Measurements from ENCODE around the gene TOB1. TPM values are rescaled to one million over a fixed set of nuclear protein-coding genes. Genes with fewer than 3 reads are reported as not detected.
A peak's percentile ranks its signal among the peaks of the same experiment; 100 is the strongest.

TOB1 gene
- total RNA-seq, 1 experiment from 2014 or later: 86.0 TPM

GRCh38 chr17:50853015-50853615, 13.0 kb downstream of the TOB1 start:
- no peak overlapping the region for H3K27ac ChIP-seq (ENCODE audit: low read depth, low read length)
- H2AFZ ChIP-seq (ENCODE audit: low read depth, low read length, poor library complexity, severe bottlenecking): peak overlapping the region; percentile 24
- CTCF ChIA-PET: interaction anchor here (0.7 to 4.4 kb wide), 17 partner anchors 10 to 364 kb away, joined by 3 to 85 read pairs (median 5); partner anchors contain the start of genes NME1 and TOB1
- POLR2A ChIA-PET: interaction anchor here (0.8 to 3.5 kb wide), 7 partner anchors 8 to 300 kb away, joined by 3 to 72 read pairs (median 5); partner anchors contain the start of genes NME1 and TOB1
- no peak overlapping the region for H3K4me2 ChIP-seq (ENCODE audit: low read length)
- intact Hi-C loops (cut with micrococcal nuclease): loop anchor here (2.0 to 5.0 kb wide), 2 partner anchors 204 to 299 kb away; partner anchors contain the start of gene NME1
- H3K36me3 ChIP-seq (ENCODE audit: control insufficient read depth in 1 of 2, insufficient read depth in 2 of 2, low read length in 2 of 2): no peaks in the 10 kb centered on the region
- H3K79me2 ChIP-seq (ENCODE audit: insufficient read depth, low read length): no peaks in the 10 kb centered on the region
- H3K27me3 ChIP-seq (ENCODE audit: insufficient read depth, low read length): no peaks in the 10 kb centered on the region
- H3K9me2 ChIP-seq (ENCODE audit: insufficient read depth): no peaks in the 10 kb centered on the region
- DNase-seq (ENCODE audit: low read depth, low spot score) (no peak), ATAC-seq (no peak)
- no TSS peak for BruUV-seq (replicated peaks)
- RAD21 ChIA-PET (ENCODE audit: low non-redundant PET in 1 of 2, low total read pairs in 2 of 2, uncharacterized antibody in 2 of 2, unreplicated experiment in 2 of 2): interaction anchor here (0.5 to 2.4 kb wide), 10 partner anchors 10 to 300 kb away, joined by 3 to 11 read pairs (median 4); partner anchors contain the start of gene NME1 (in 1 of the 2)
- no peak overlapping the region for H3K9ac ChIP-seq (ENCODE audit: low read length)
- no peak for TF ChIP-seq POLR2A (IDR thresholded peaks at IDR 0.05; ENCODE audit: borderline replicate concordance, extremely low read depth, insufficient read depth, insufficient read length)
- peaks cover 5 to 11% of the 10 kb centered on the region in 2 experiments for H3K4me1 ChIP-seq (ENCODE audit: control insufficient read depth in 1 of 2, insufficient read depth in 2 of 2, low read length in 2 of 2)
- no peak overlapping the region for H3K4me3 ChIP-seq (replicated peaks in 1 of 2; ENCODE audit: low read depth in 1 of 2, low read length in 2 of 2)
- H3K9me3 ChIP-seq (ENCODE audit: control insufficient read depth in 1 of 2, insufficient read depth in 1 of 2, low read depth in 1 of 2, low read length in 2 of 2): no peaks in the 10 kb centered on the region
- no peaks in the 10 kb centered on the region for H4K20me1 ChIP-seq (ENCODE audit: insufficient read depth)

GRCh38 chr17:50850640-50851039, 15.5 kb downstream of the TOB1 start:
- no peak for TF ChIP-seq CEBPB (IDR thresholded peaks at IDR 0.05; ENCODE audit: low read depth)
- no peak for TF ChIP-seq REST (IDR thresholded peaks at IDR 0.05; ENCODE audit: low read depth)
- no peak for TF ChIP-seq YY1 (IDR thresholded peaks at IDR 0.05; ENCODE audit: extremely low read depth, insufficient replicate concordance, low read depth, low read length)
- H3K9me2 ChIP-seq (ENCODE audit: insufficient read depth): no peaks in the 10 kb centered on the region
- no peak overlapping the region for H3K4me3 ChIP-seq (replicated peaks in 1 of 2; ENCODE audit: low read depth in 1 of 2, low read length in 2 of 2)
- no peak overlapping the region for H3K27ac ChIP-seq (ENCODE audit: low read depth, low read length)
- peaks cover 5 to 15% of the 10 kb centered on the region in 2 experiments for H3K4me1 ChIP-seq (ENCODE audit: control insufficient read depth in 1 of 2, insufficient read depth in 2 of 2, low read length in 2 of 2)
- ATAC-seq: no peak
- no peaks in the 10 kb centered on the region for H4K20me1 ChIP-seq (ENCODE audit: insufficient read depth)
- no peak overlapping the region for H2AFZ ChIP-seq (ENCODE audit: low read depth, low read length, poor library complexity, severe bottlenecking)
- intact Hi-C loops (cut with micrococcal nuclease): loop anchor here (5.0 kb wide), 1 partner anchor 302 kb away; the partner anchor contains the start of gene NME1
- ChIA-PET CTCF (interaction anchor here (0.6 to 4.4 kb wide), 5 partner anchors 10 to 104 kb away, joined by 3 to 85 read pairs (median 29); no protein-coding TSS in a partner anchor), RAD21 (ENCODE audit: low non-redundant PET in 1 of 2, low total read pairs in 2 of 2, uncharacterized antibody in 2 of 2, unreplicated experiment in 2 of 2) (no interaction called here), POLR2A (no interaction called here)
- H3K79me2 ChIP-seq (ENCODE audit: insufficient read depth, low read length): no peaks in the 10 kb centered on the region
- H3K36me3 ChIP-seq (ENCODE audit: control insufficient read depth in 1 of 2, insufficient read depth in 2 of 2, low read length in 2 of 2): no peaks in the 10 kb centered on the region
- H3K27me3 ChIP-seq (ENCODE audit: insufficient read depth, low read length): no peaks in the 10 kb centered on the region
- no TSS peak for BruUV-seq (replicated peaks)
- DNase-seq (ENCODE audit: low read depth, low spot score): no peak
- H3K4me2 ChIP-seq (ENCODE audit: low read length): no peak overlapping the region
- H3K9me3 ChIP-seq (ENCODE audit: control insufficient read depth in 1 of 2, insufficient read depth in 1 of 2, low read depth in 1 of 2, low read length in 2 of 2): no peaks in the 10 kb centered on the region
- no peak overlapping the region for H3K9ac ChIP-seq (ENCODE audit: low read length)
